GM23338 (cell line): ENCODE data around the gene FAF1. TPM values are rescaled to one million over a fixed set of nuclear protein-coding genes. Genes with fewer than 3 reads are reported as not detected.

Source experiments
- ATAC-seq: fragments of 200-7000 bp; cut with Tn5 transposase; 3 replicates; pipeline ENCODE4 v1.9.1; 2020
- DNase-seq: peaks from one replicate; pipeline ENCODE4 v3.0.0-alpha.2; 2015; ENCODE audit warnings: low spot score
- H2AFZ ChIP-seq: fragments of 200-600 bp; sonication (generic); 2 replicates; pipeline ENCODE4 v1.8.0; 2016; ENCODE audit warnings: antibody characterized with exemption, mild to moderate bottlenecking, moderate library complexity
- H3F3A ChIP-seq: fragments of 200-600 bp; sonication (generic); replicated peaks from 2 replicates; pipeline ENCODE4 v1.8.0; 2017; ENCODE audit warnings: antibody characterized with exemption, mixed run types, low read depth
- H3K27ac ChIP-seq: fragments of 200-600 bp; sonication (generic); 2 replicates; pipeline ENCODE4 v1.6.1; 2016; ENCODE audit warnings: low read depth
- H3K27me3 ChIP-seq: fragments of 200-600 bp; sonication (generic); 2 replicates; pipeline ENCODE4 v1.8.0; 2016; ENCODE audit warnings: mild to moderate bottlenecking, mixed run types, moderate library complexity; ENCODE audit not compliant: insufficient read depth
- H3K36me3 ChIP-seq: fragments of 200-600 bp; sonication (generic); 2 replicates; pipeline ENCODE4 v1.8.0; 2016; ENCODE audit warnings: mild to moderate bottlenecking; ENCODE audit not compliant: insufficient read depth
- H3K4me1 ChIP-seq: fragments of 200-600 bp; sonication (generic); 2 replicates; pipeline ENCODE4 v1.8.0; 2016; ENCODE audit warnings: mild to moderate bottlenecking, moderate library complexity; ENCODE audit not compliant: insufficient read depth
- H3K4me2 ChIP-seq: fragments of 200-600 bp; sonication (generic); 2 replicates; pipeline ENCODE4 v1.7.1; 2017; ENCODE audit warnings: mixed run types
- H3K4me3 ChIP-seq: fragments of 200-600 bp; sonication (generic); 2 replicates; pipeline ENCODE4 v1.6.1; 2016; ENCODE audit warnings: mixed run types
- H3K79me2 ChIP-seq: fragments of 200-600 bp; sonication (generic); replicated peaks from 2 replicates; pipeline ENCODE4 v1.8.0; 2017; ENCODE audit warnings: mild to moderate bottlenecking; ENCODE audit not compliant: insufficient read depth
- H3K9me2 ChIP-seq: fragments of 200-600 bp; sonication (generic); 2 replicates; pipeline ENCODE4 v1.8.0; 2017; ENCODE audit not compliant: insufficient read depth
- H4K20me1 ChIP-seq: fragments of 200-600 bp; sonication (generic); replicated peaks from 2 replicates; pipeline ENCODE4 v1.8.0; 2017; ENCODE audit warnings: mild to moderate bottlenecking; ENCODE audit not compliant: insufficient read depth
- H3K27ac Mint-ChIP-seq: 2 replicates; pipeline ENCODE4 v1.8.0; 2020; ENCODE audit warnings: inconsistent platforms, mild to moderate bottlenecking, moderate library complexity, mixed read lengths
- H3K27me3 Mint-ChIP-seq: 3 replicates; pipeline ENCODE4 v1.8.0; 2022; ENCODE audit warnings: low read depth, mild to moderate bottlenecking, moderate library complexity, mixed read lengths, inconsistent platforms; ENCODE audit not compliant: insufficient read depth, poor library complexity
- H3K36me3 Mint-ChIP-seq: 3 replicates; pipeline ENCODE4 v1.8.0; 2021; ENCODE audit warnings: low read depth, mild to moderate bottlenecking, inconsistent platforms, moderate library complexity, mixed read lengths
- H3K4me1 Mint-ChIP-seq: 3 replicates; pipeline ENCODE4 v1.8.0; 2020; ENCODE audit warnings: mild to moderate bottlenecking, inconsistent platforms, mixed read lengths
- H3K4me3 Mint-ChIP-seq: 3 replicates; pipeline ENCODE4 v1.8.0; 2021; ENCODE audit warnings: moderate library complexity, mild to moderate bottlenecking, inconsistent platforms, mixed read lengths
- H3K9me3 Mint-ChIP-seq: 3 replicates; pipeline ENCODE4 v1.8.0; 2020; ENCODE audit warnings: moderate library complexity, mild to moderate bottlenecking, inconsistent platforms, mixed read lengths
- CREB1 ChIP-seq: fragments of 250-450 bp; sonication (Bioruptor Pico); IDR thresholded peaks from 2 replicates; pipeline ENCODE4 v1.5.0; 2020; ENCODE audit warnings: low read depth, mild to moderate bottlenecking, moderate library complexity
- ETS1 ChIP-seq: IDR thresholded peaks from 2 replicates; pipeline ENCODE4 v1.6.1; 2016; ENCODE audit warnings: antibody characterized with exemption
- EZH2 ChIP-seq: fragments of 200-600 bp; sonication (generic); IDR thresholded peaks from one replicate; pipeline ENCODE4 v1.8.0; 2017; ENCODE audit warnings: antibody characterized with exemption, mild to moderate bottlenecking, low read depth; ENCODE audit not compliant: unreplicated experiment
- EZH2phosphoT487 ChIP-seq: fragments of 200-600 bp; sonication (generic); IDR thresholded peaks from one replicate; pipeline ENCODE4 v1.8.1; 2018; ENCODE audit warnings: antibody characterized with exemption; ENCODE audit not compliant: unreplicated experiment
- NANOG ChIP-seq: IDR thresholded peaks from 2 replicates; pipeline ENCODE4 v1.6.1; 2016; ENCODE audit warnings: antibody characterized with exemption, borderline replicate concordance
- POLR2AphosphoS5 ChIP-seq: IDR thresholded peaks from 2 replicates; pipeline ENCODE4 v1.6.1; 2016; ENCODE audit warnings: antibody characterized with exemption, low read depth
- STAT1 ChIP-seq: IDR thresholded peaks from one replicate; pipeline ENCODE4 v1.6.1; 2016; ENCODE audit warnings: antibody characterized with exemption; ENCODE audit not compliant: unreplicated experiment
- ZNF114 ChIP-seq: fragments of 250-450 bp; sonication (Bioruptor Pico); IDR thresholded peaks from 2 replicates; pipeline ENCODE4 v1.5.0; 2020; ENCODE audit warnings: mild to moderate bottlenecking, moderate library complexity
- ZNF331 ChIP-seq: fragments of 250-450 bp; sonication (Bioruptor Pico); IDR thresholded peaks from 2 replicates; pipeline ENCODE4 v1.5.0; 2020; ENCODE audit warnings: low read depth, mild to moderate bottlenecking, moderate library complexity
- polyA plus RNA-seq: library from polyadenylated mRNA; unstranded; fragments of >200 nt; fragmentation: Nextera tagmentation; extraction: Ambion mirVana; gene quantifications from 2 replicates; pipeline ENCODE4 v1.2.1, GENCODE V29; 2016
- total RNA-seq: library from RNA; depleted of rRNA; stranded (reverse); fragments of >200 nt; shearing (Covaris generic); gene quantifications from 2 replicates; pipeline ENCODE4 v1.2.3, GENCODE V29; 2014
- TF ChIP-seq, protein P1 (sequence below): fragments of 250-450 bp; sonication (Bioruptor Pico); IDR thresholded peaks from 2 replicates; pipeline ENCODE4 v1.5.0; 2020; ENCODE audit warnings: mild to moderate bottlenecking, moderate library complexity
- TF ChIP-seq, protein P2 (sequence below): IDR thresholded peaks from one replicate; pipeline ENCODE4 v1.6.1; 2018; ENCODE audit warnings: antibody characterized with exemption; ENCODE audit not compliant: unreplicated experiment

FAF1 gene
- total and polyA plus RNA-seq, 2 experiments from 2014 or later = 24.1 to 53.2 TPM

DNA sequence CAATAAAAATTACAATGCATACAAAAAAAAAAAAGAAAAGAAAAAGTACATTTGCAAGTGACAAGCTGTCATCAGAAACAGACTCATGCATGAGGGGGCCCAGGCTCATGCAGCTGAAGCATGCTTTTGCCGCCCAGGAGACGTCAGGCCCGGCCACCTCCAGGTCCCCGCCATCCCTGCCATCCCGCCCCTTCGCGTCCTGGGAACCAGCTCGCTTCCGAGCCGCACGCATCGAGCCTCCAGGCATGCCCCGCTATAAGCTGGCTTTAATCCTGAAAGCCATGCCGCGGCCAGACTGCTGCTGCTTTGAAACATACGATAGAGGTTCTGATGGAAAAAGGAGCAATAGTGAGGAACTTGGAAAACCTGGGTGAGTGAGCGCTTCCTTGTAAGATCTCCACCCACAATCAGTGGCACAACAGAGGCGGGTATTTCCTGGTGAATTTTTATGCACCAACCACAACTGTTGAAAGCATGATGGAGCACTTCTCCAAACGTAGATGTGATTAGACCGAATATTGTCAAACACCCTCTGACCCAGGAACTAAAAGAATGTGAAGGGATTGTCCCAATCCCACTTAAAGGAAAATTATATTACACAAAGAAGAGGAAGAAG is 113.7 kb downstream of the FAF1 start (continued):
- TF ChIP-seq, protein P1, sequence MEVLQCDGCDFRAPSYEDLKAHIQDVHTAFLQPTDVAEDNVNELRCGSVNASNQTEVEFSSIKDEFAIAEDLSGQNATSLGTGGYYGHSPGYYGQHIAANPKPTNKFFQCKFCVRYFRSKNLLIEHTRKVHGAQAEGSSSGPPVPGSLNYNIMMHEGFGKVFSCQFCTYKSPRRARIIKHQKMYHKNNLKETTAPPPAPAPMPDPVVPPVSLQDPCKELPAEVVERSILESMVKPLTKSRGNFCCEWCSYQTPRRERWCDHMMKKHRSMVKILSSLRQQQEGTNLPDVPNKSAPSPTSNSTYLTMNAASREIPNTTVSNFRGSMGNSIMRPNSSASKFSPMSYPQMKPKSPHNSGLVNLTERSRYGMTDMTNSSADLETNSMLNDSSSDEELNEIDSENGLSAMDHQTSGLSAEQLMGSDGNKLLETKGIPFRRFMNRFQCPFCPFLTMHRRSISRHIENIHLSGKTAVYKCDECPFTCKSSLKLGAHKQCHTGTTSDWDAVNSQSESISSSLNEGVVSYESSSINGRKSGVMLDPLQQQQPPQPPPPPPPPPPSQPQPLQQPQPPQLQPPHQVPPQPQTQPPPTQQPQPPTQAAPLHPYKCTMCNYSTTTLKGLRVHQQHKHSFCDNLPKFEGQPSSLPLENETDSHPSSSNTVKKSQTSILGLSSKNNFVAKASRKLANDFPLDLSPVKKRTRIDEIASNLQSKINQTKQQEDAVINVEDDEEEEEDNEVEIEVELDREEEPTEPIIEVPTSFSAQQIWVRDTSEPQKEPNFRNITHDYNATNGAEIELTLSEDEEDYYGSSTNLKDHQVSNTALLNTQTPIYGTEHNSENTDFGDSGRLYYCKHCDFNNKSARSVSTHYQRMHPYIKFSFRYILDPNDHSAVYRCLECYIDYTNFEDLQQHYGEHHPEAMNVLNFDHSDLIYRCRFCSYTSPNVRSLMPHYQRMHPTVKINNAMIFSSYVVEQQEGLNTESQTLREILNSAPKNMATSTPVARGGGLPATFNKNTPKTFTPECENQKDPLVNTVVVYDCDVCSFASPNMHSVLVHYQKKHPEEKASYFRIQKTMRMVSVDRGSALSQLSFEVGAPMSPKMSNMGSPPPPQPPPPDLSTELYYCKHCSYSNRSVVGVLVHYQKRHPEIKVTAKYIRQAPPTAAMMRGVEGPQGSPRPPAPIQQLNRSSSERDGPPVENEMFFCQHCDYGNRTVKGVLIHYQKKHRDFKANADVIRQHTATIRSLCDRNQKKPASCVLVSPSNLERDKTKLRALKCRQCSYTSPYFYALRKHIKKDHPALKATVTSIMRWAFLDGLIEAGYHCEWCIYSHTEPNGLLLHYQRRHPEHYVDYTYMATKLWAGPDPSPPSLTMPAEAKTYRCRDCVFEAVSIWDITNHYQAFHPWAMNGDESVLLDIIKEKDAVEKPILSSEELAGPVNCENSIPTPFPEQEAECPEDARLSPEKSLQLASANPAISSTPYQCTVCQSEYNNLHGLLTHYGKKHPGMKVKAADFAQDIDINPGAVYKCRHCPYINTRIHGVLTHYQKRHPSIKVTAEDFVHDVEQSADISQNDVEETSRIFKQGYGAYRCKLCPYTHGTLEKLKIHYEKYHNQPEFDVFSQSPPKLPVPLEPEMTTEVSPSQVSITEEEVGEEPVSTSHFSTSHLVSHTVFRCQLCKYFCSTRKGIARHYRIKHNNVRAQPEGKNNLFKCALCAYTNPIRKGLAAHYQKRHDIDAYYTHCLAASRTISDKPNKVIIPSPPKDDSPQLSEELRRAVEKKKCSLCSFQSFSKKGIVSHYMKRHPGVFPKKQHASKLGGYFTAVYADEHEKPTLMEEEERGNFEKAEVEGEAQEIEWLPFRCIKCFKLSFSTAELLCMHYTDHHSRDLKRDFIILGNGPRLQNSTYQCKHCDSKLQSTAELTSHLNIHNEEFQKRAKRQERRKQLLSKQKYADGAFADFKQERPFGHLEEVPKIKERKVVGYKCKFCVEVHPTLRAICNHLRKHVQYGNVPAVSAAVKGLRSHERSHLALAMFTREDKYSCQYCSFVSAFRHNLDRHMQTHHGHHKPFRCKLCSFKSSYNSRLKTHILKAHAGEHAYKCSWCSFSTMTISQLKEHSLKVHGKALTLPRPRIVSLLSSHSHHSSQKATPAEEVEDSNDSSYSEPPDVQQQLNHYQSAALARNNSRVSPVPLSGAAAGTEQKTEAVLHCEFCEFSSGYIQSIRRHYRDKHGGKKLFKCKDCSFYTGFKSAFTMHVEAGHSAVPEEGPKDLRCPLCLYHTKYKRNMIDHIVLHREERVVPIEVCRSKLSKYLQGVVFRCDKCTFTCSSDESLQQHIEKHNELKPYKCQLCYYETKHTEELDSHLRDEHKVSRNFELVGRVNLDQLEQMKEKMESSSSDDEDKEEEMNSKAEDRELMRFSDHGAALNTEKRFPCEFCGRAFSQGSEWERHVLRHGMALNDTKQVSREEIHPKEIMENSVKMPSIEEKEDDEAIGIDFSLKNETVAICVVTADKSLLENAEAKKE (CRISPR knock-in tag) = no peak
- no peak for TF ChIP-seq EZH2phosphoT487
- no peak for TF ChIP-seq ZNF331 (CRISPR knock-in tag)
- TF ChIP-seq STAT1 = no peak
- TF ChIP-seq NANOG = no peak
- TF ChIP-seq ETS1 = no peak
- no peak for TF ChIP-seq EZH2

- DNase-seq (no peak), ATAC-seq (no peak)
- H2AFZ ChIP-seq = no peak overlapping the region
- H3K27me3 Mint-ChIP-seq = no peaks in the 10 kb centered on the region
- no peaks in the 10 kb centered on the region for H4K20me1 ChIP-seq
- peak overlapping the region; percentile 47; the same call in 1 of the 2 replicates for H3K27ac Mint-ChIP-seq
- H3K4me3 Mint-ChIP-seq = no peak overlapping the region
- H3K27me3 ChIP-seq = no peaks in the 10 kb centered on the region
- H3K4me1 Mint-ChIP-seq = peaks cover 3% of the 10 kb centered on the region; the same call in 2 of the 3 replicates
- no peak overlapping the region for H3K4me3 ChIP-seq
- H3K4me1 ChIP-seq = no peaks in the 10 kb centered on the region
- no peaks in the 10 kb centered on the region for H3K9me2 ChIP-seq
- H3K4me2 ChIP-seq = no peak overlapping the region
- no peaks in the 10 kb centered on the region for H3F3A ChIP-seq
- H3K9me3 Mint-ChIP-seq = no peaks in the 10 kb centered on the region; the same call in 2 of the 3 replicates
- H3K79me2 ChIP-seq = no peaks in the 10 kb centered on the region; the same call in 1 of the 2 replicates
- no peaks in the 10 kb centered on the region for H3K36me3 Mint-ChIP-seq
- no peak overlapping the region for H3K27ac ChIP-seq
- no peaks in the 10 kb centered on the region for H3K36me3 ChIP-seq
- TF ChIP-seq EZH2 (no peak), POLR2AphosphoS5 (no peak), CREB1 (CRISPR knock-in tag) (no peak), ZNF114 (CRISPR knock-in tag) (no peak), EZH2phosphoT487 (no peak), ZNF331 (CRISPR knock-in tag) (no peak), ETS1 (no peak)
- TF ChIP-seq, protein P2, sequence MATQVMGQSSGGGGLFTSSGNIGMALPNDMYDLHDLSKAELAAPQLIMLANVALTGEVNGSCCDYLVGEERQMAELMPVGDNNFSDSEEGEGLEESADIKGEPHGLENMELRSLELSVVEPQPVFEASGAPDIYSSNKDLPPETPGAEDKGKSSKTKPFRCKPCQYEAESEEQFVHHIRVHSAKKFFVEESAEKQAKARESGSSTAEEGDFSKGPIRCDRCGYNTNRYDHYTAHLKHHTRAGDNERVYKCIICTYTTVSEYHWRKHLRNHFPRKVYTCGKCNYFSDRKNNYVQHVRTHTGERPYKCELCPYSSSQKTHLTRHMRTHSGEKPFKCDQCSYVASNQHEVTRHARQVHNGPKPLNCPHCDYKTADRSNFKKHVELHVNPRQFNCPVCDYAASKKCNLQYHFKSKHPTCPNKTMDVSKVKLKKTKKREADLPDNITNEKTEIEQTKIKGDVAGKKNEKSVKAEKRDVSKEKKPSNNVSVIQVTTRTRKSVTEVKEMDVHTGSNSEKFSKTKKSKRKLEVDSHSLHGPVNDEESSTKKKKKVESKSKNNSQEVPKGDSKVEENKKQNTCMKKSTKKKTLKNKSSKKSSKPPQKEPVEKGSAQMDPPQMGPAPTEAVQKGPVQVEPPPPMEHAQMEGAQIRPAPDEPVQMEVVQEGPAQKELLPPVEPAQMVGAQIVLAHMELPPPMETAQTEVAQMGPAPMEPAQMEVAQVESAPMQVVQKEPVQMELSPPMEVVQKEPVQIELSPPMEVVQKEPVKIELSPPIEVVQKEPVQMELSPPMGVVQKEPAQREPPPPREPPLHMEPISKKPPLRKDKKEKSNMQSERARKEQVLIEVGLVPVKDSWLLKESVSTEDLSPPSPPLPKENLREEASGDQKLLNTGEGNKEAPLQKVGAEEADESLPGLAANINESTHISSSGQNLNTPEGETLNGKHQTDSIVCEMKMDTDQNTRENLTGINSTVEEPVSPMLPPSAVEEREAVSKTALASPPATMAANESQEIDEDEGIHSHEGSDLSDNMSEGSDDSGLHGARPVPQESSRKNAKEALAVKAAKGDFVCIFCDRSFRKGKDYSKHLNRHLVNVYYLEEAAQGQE = no peak
Observed at GRCh38 chr1:50841791-50842387, 118.2 kb downstream of the FAF1 start.
